Neutrophil (primary cell): ENCODE results near the gene SLC20A1.
"Not testable (repeated sequence)": the region's sequence is repeated elsewhere in the genome, so short reads cannot be mapped to it uniquely, and the experiment has no call there.

Source experiments
- H3K27ac ChIP-seq: fragments of 200-600 bp; sonication (generic); 2 replicates; pipeline ENCODE4 v1.5.1; 2016; ENCODE audit warnings: mild to moderate bottlenecking, moderate library complexity
- H3K27me3 ChIP-seq: fragments of 200-600 bp; sonication (generic); 2 replicates; pipeline ENCODE4 v1.6.0; 2016; ENCODE audit warnings: mild to moderate bottlenecking
- H3K36me3 ChIP-seq: fragments of 200-600 bp; sonication (generic); 2 replicates; pipeline ENCODE4 v1.5.1; 2017
- H3K4me1 ChIP-seq, 2 experiments: fragments of 200-600 bp in 1 of 2; sonication (generic) in 1 of 2; 1 replicate in 1 of 2; 2 replicates in 1 of 2; pipeline versions ENCODE4 v1.5.1 to v1.6.1; 2013 to 2016; ENCODE audit warnings: low read depth in 1 of 2, low read length in 1 of 2, mild to moderate bottlenecking in 1 of 2, moderate library complexity in 1 of 2; ENCODE audit not compliant: control insufficient read depth in 1 of 2, insufficient read depth in 1 of 2
- H3K4me3 ChIP-seq, 2 experiments: fragments of 200-600 bp in 1 of 2; sonication (generic) in 1 of 2; 1 replicate in 1 of 2; 2 replicates in 1 of 2; pipeline ENCODE4 v1.5.1; 2013 to 2016; ENCODE audit warnings: low read depth in 1 of 2, low read length in 1 of 2, mild to moderate bottlenecking in 1 of 2, moderate library complexity in 1 of 2
- H3K9me3 ChIP-seq: fragments of 200-600 bp; sonication (generic); 2 replicates; pipeline ENCODE4 v1.5.1; 2016
- CTCF ChIP-seq: fragments of 200-600 bp; sonication (generic); IDR thresholded peaks from 2 replicates; pipeline ENCODE4 v1.5.1; 2016; ENCODE audit warnings: antibody characterized with exemption

The SLC20A1 gene

GRCh38 chr2:112703684-112704083 lies 57.9 kb downstream of the SLC20A1 start:
- Histone ChIP-seq H3K4me3 (no peak overlapping the region), H3K36me3 (no peaks in the 10 kb centered on the region), H3K27me3 (no peaks in the 10 kb centered on the region), H3K9me3 (no peaks in the 10 kb centered on the region), H3K4me1 (peaks cover 63 to 65% of the 10 kb centered on the region in 2 experiments), H3K27ac (no peak overlapping the region)
- TF ChIP-seq CTCF: no peak

DNA sequence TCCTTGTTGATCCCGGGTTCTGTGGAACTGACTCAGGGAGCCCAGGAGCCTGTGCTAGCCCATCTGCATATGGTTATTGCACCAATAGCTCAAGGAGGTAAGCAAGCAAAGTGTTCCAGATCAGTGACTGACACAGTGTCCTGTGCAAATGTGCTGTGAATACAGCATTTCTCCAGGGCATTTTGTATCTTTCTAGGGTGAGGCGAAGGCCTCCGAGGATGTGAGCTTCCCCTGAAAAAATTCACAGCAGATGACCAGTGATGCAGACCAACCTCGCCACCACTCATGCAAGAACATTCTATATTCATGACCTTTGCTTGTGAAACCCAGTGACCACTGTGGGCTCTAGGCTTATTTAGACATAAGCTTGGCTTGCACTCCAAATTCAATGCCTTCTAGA lies 59.8 kb downstream of the SLC20A1 start:
- Histone ChIP-seq H3K4me1 (peaks cover 50 to 57% of the 10 kb centered on the region in 2 experiments), H3K9me3 (no peaks in the 10 kb centered on the region), H3K36me3 (no peaks in the 10 kb centered on the region), H3K27ac (no peak overlapping the region), H3K4me3 (no peak overlapping the region), H3K27me3 (no peaks in the 10 kb centered on the region)
- TF ChIP-seq CTCF: no peak

GRCh38 chr2:112706170-112706664 lies 60.5 kb downstream of the SLC20A1 start:
- Histone ChIP-seq H3K27ac (peak overlapping the region; percentile 95), H3K4me1 (peaks cover 44 to 51% of the 10 kb centered on the region in 2 experiments), H3K9me3 (no peaks in the 10 kb centered on the region), H3K27me3 (no peaks in the 10 kb centered on the region), H3K4me3 (no peak overlapping the region), H3K36me3 (no peaks in the 10 kb centered on the region)
- no peak for TF ChIP-seq CTCF

DNA sequence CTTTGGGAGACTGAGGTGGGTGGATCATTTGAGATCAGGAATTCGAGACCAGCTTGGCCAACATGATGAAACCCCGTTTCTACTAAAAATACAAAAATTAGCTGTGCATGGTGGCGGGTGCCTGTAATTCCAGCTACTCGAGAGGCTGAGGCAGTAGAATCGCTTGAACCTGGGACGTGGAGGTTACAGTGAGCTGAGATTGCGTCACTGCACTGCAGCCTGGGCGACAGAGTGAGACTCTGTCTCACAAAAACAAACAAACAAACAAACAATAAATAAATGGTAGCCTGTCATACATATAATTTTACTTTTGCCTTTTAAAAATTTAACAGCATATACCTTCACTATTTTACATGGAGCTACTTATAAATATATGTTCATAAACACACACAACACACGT lies 61.2 kb downstream of the SLC20A1 start:
- H3K4me3 ChIP-seq, H3K27me3 ChIP-seq, H3K36me3 ChIP-seq, H3K9me3 ChIP-seq: not testable (repeated sequence)
- Histone ChIP-seq H3K4me1 (peaks cover 37 to 44% of the 10 kb centered on the region in 2 experiments), H3K27ac (peak overlapping the region; percentile 95)

DNA sequence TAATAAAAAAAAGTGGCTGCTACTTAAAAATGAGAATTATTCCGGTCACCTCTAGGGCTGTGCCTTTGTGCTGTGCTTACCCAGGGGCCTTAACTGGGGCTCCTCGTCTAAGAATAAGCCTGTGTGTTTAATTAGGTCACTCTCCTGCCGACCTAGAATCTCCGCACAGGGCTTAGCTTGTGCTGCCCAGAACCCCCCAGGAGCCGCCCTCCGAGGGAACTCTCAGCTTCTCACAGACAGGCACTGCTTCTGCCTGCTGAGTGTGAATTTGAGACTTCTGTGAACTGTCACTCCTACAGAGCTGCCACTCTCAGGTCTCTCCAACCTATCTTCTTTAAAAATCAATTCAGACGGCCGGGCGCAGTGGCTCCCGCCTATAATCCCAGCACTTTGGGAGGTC lies 63.2 kb downstream of the SLC20A1 start:
- H3K27me3 ChIP-seq: no peaks in the 10 kb centered on the region
- TF ChIP-seq CTCF: no peak
- H3K36me3 ChIP-seq: no peaks in the 10 kb centered on the region
- H3K9me3 ChIP-seq: no peaks in the 10 kb centered on the region
- H3K4me1 ChIP-seq: peaks cover 36 to 44% of the 10 kb centered on the region in 2 experiments
- peak overlapping the region in 1 of 2 experiments; percentile 33 for H3K4me3 ChIP-seq
- H3K27ac ChIP-seq: peak overlapping the region; percentile 95

DNA sequence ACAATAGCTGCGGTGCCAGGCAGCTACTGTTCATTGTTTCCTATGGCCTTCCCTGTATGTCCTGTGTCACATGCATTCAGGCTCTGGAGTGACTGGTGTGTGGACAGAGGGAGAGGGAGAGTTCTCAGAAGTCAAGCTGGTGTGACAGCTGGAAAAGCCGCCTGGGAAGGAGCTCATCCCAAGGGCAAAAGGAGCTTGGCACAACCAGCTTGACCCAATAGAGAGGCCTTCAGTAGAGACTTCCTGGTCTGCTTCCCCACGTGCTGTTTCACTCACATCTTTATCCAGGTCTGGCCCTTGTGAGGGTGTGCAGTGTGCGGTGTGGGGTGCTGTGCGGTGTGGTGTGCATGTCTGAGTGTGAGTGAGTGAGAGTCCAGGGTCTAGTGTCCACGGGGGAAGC lies 64.0 kb downstream of the SLC20A1 start:
- H3K4me1 ChIP-seq: peaks cover 36 to 44% of the 10 kb centered on the region in 2 experiments

More for the DNA sequence above, 64.0 kb downstream of the SLC20A1 start:
- H3K27me3 ChIP-seq: no peaks in the 10 kb centered on the region
- no peaks in the 10 kb centered on the region for H3K36me3 ChIP-seq
- peak overlapping the region; percentile 41 for H3K27ac ChIP-seq
- no peaks in the 10 kb centered on the region for H3K9me3 ChIP-seq
- H3K4me3 ChIP-seq: no peak overlapping the region
- TF ChIP-seq CTCF: no peak
